ENCODE data around the gene KIFAP3. TPM values are rescaled to one million over a fixed set of nuclear protein-coding genes. Genes with fewer than 3 reads are reported as not detected.

KIFAP3 gene
- total and polyA plus RNA-seq, 7 donors = 9.2 to 25.7 (median 21.6) TPM

GRCh38 chr1:169902751-169903150 is 171.7 kb downstream of the KIFAP3 start:
- 62 to 68% (median 65%) methylated on average over 5 of the region's 5 CpGs for WGBS, 3 donors
- Histone ChIP-seq H3K4me1 (no peaks in the 10 kb centered on the region), H3K27ac (no peak overlapping the region), H3K4me3 (no peak overlapping the region), H3K27me3 (ENCODE audit: insufficient read depth in 3 of 3, low read length in 2 of 3) (peaks cover 0 to 8% (median 0%) of the 10 kb centered on the region in 3 donors), H3K9me3 (no peaks in the 10 kb centered on the region), H3K36me3 (ENCODE audit: insufficient read depth in 1 of 2, low read depth in 1 of 2) (no peaks in the 10 kb centered on the region)
- TF ChIP-seq CTCF (IDR thresholded peaks at IDR 0.05) = no peak
- intact Hi-C loops (cut with DNase I) = no loop called here
- no peak for ATAC-seq
- no peak for DNase-seq

GRCh38 chr1:169901115-169901514 is 173.4 kb downstream of the KIFAP3 start:
- H3K27me3 ChIP-seq (ENCODE audit: insufficient read depth in 3 of 3, low read length in 2 of 3) = peaks cover 0 to 16% (median 0%) of the 10 kb centered on the region in 3 donors
- no peaks in the 10 kb centered on the region for H3K9me3 ChIP-seq
- ATAC-seq = no peak
- no peak overlapping the region for H3K27ac ChIP-seq
- intact Hi-C loops (cut with DNase I) = no loop called here
- H3K4me3 ChIP-seq = no peak overlapping the region
- no peaks in the 10 kb centered on the region for H3K4me1 ChIP-seq
- TF ChIP-seq CTCF (IDR thresholded peaks at IDR 0.05) = no peak
- no peak for DNase-seq
- H3K36me3 ChIP-seq (ENCODE audit: insufficient read depth in 1 of 2, low read depth in 1 of 2) = no peaks in the 10 kb centered on the region

GRCh38 chr1:169900571-169900970 is 173.9 kb downstream of the KIFAP3 start:
- Histone ChIP-seq H3K9me3 (no peaks in the 10 kb centered on the region), H3K36me3 (ENCODE audit: insufficient read depth in 1 of 2, low read depth in 1 of 2) (no peaks in the 10 kb centered on the region), H3K4me3 (no peak overlapping the region), H3K27ac (no peak overlapping the region), H3K4me1 (no peaks in the 10 kb centered on the region), H3K27me3 (ENCODE audit: insufficient read depth in 3 of 3, low read length in 2 of 3) (peaks cover 0 to 16% (median 0%) of the 10 kb centered on the region in 3 donors)
- no peak for TF ChIP-seq CTCF (IDR thresholded peaks at IDR 0.05)
- ATAC-seq = no peak
- no peak for DNase-seq
- intact Hi-C loops (cut with DNase I) = no loop called here

DNA sequence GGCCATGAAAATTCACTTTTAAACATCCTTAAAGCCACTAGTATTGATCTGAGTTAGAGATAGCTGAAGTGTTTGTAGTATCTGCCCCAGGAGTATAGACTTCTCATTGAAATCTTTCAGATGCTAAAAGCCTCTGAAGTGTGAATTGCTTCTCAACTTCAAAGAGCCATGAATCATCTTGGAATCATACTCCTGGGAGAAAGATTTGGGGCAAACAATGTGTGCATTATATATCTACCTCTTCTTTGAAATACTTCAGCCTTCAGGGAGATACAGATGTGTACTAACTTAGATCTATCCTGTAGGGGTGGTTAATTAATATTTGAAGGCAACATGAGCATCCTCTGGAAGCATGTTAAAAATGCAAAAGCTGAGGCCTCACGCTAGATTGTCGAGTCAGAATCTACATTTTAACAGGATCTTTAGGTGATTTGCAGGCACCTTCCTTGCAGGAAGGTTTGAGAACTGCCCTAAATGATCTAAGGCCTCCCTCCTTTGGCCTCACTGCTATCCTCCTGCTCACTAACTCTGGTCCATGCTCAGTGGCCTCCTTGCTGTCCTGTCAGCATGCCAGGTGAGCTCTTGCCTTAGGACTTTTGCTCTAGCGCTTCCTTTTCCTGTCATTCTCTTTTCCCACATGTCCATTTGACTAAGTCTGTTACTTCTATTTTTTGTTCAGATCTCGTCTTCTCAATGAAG is 174.8 kb downstream of the KIFAP3 start:
- Histone ChIP-seq H3K4me1 (peaks cover 1% of the 10 kb centered on the region), H3K9me3 (no peaks in the 10 kb centered on the region), H3K36me3 (ENCODE audit: insufficient read depth in 1 of 2, low read depth in 1 of 2) (no peaks in the 10 kb centered on the region), H3K27ac (no peak overlapping the region), H3K4me3 (no peak overlapping the region), H3K27me3 (ENCODE audit: insufficient read depth in 3 of 3, low read length in 2 of 3) (peaks cover 0 to 16% (median 0%) of the 10 kb centered on the region in 3 donors)
- intact Hi-C loops (cut with DNase I) = no loop called here
- WGBS, 3 donors = 53 to 73% (median 63%) methylated on average over 4 of the region's 4 CpGs
- DNase-seq (no peak), ATAC-seq (no peak)
- TF ChIP-seq CTCF (IDR thresholded peaks at IDR 0.05) = no peak

GRCh38 chr1:169896013-169896412 is 178.5 kb downstream of the KIFAP3 start:
- DNase-seq = no peak
- no peak overlapping the region for H3K4me3 ChIP-seq
- 89 to 96% (median 89%) methylated on average over 4 of the region's 4 CpGs for WGBS, 3 donors
- H3K36me3 ChIP-seq (ENCODE audit: insufficient read depth in 1 of 2, low read depth in 1 of 2) = no peaks in the 10 kb centered on the region
- no peak overlapping the region for H3K27ac ChIP-seq
- no peak for ATAC-seq
- intact Hi-C loops (cut with DNase I) = no loop called here
- peaks cover 14% of the 10 kb centered on the region for H3K4me1 ChIP-seq
- H3K27me3 ChIP-seq (ENCODE audit: insufficient read depth in 3 of 3, low read length in 2 of 3) = peaks cover 0 to 10% (median 0%) of the 10 kb centered on the region in 3 donors
- no peak for TF ChIP-seq CTCF (IDR thresholded peaks at IDR 0.05)
- no peaks in the 10 kb centered on the region for H3K9me3 ChIP-seq

All from psoas muscle (tissue), 8 donors.